Measurements from ENCODE around the gene FNIP1.

The FNIP1 gene

GRCh38 chr5:131634238-131634637, 162.6 kb downstream of the FNIP1 start:
- DNase-seq (ENCODE audit: low read depth), result no peak
- H3K4me3 ChIP-seq (ENCODE audit: low read depth, low read length), result peak overlapping the region; percentile 74
- TF ChIP-seq CTCF (IDR thresholded peaks at IDR 0.05; ENCODE audit: control insufficient read depth, extremely low read depth, insufficient read depth), result no peak

DNA sequence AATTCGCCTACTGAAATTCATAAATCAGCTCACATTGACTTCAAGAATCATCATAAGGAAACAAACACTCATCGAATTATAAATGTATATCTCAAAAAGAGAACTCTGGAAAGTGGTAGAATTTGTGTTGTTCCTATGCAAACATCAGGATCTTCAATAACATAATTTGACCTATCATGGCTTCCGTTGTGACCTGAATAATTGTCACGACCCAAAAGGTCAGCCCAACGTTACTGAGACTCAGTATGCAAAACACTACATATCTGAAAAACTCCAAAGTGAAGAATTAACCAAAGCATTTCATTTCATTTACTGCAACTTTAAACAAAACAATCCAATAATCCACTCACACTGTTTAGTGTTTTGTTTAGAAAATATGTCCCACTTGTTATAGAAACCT, 163.0 kb downstream of the FNIP1 start:
- TF ChIP-seq CTCF (IDR thresholded peaks at IDR 0.05; ENCODE audit: control insufficient read depth, extremely low read depth, insufficient read depth), result no peak
- no peak for DNase-seq (ENCODE audit: low read depth)
- H3K4me3 ChIP-seq (ENCODE audit: low read depth, low read length), result peak overlapping the region; percentile 74

- H3K4me3 ChIP-seq (ENCODE audit: low read depth, low read length), result peak overlapping the region; percentile 11
- TF ChIP-seq CTCF (IDR thresholded peaks at IDR 0.05; ENCODE audit: control insufficient read depth, extremely low read depth, insufficient read depth), result no peak
- DNase-seq (ENCODE audit: low read depth), result no peak
Observed at GRCh38 chr5:131630963-131631350, 165.9 kb downstream of the FNIP1 start.

- peak overlapping the region; percentile 11 for H3K4me3 ChIP-seq (ENCODE audit: low read depth, low read length)
- no peak for TF ChIP-seq CTCF (IDR thresholded peaks at IDR 0.05; ENCODE audit: control insufficient read depth, extremely low read depth, insufficient read depth)
- peak; percentile 69 for DNase-seq (ENCODE audit: low read depth)
Observed at GRCh38 chr5:131630208-131630962, 166.4 kb downstream of the FNIP1 start.

GRCh38 chr5:131628990-131629389, 167.8 kb downstream of the FNIP1 start:
- DNase-seq (ENCODE audit: low read depth), result no peak
- H3K4me3 ChIP-seq (ENCODE audit: low read depth, low read length), result no peak overlapping the region
- TF ChIP-seq CTCF (IDR thresholded peaks at IDR 0.05; ENCODE audit: control insufficient read depth, extremely low read depth, insufficient read depth), result no peak

DNA sequence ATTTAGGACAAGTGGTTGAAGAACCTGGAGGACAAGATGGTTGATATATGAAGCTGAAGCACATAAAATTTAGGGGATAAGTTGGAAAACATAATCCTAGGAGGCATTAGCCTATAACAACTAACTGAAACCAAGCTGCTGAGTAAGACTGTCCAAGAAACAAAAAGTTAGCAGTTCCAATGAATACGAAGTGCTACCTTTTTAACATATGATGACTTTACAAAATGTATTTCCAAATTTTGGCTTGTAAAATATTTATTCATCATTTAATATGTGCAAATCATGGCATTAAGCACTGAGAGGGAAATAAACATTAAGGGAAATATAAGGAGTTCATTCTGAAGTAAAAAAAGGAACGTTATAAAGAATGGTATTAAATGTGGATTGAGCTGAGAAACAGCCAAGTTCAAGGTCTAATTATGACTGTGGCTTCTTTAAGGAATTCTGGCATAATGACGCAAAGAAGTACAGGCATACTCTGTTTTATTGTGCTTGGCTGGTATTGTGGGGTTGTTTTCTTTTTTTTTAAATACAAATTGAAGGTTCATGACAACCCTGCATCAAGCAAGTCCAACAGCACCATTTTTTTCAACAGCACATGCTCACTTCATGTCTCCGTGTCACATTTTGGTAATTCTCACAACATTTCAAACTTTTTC, 169.5 kb downstream of the FNIP1 start:
- TF ChIP-seq CTCF (IDR thresholded peaks at IDR 0.05; ENCODE audit: control insufficient read depth, extremely low read depth, insufficient read depth), result no peak
- no peak overlapping the region for H3K4me3 ChIP-seq (ENCODE audit: low read depth, low read length)
- DNase-seq (ENCODE audit: low read depth), result no peak
